GM23338 (cell line): Measurements from ENCODE around the gene FHIT. TPM values are rescaled to one million over a fixed set of nuclear protein-coding genes. Genes with fewer than 3 reads are reported as not detected.

Experiments
- ATAC-seq: fragments of 200-7000 bp; cut with Tn5 transposase; 3 replicates; pipeline ENCODE4 v1.9.1; 2020
- DNase-seq: peaks from one replicate; pipeline ENCODE4 v3.0.0-alpha.2; 2015; ENCODE audit warnings: low spot score
- H2AFZ ChIP-seq: fragments of 200-600 bp; sonication (generic); 2 replicates; pipeline ENCODE4 v1.8.0; 2016; ENCODE audit warnings: antibody characterized with exemption, mild to moderate bottlenecking, moderate library complexity
- H3F3A ChIP-seq: fragments of 200-600 bp; sonication (generic); replicated peaks from 2 replicates; pipeline ENCODE4 v1.8.0; 2017; ENCODE audit warnings: antibody characterized with exemption, mixed run types, low read depth
- H3K27ac ChIP-seq: fragments of 200-600 bp; sonication (generic); 2 replicates; pipeline ENCODE4 v1.6.1; 2016; ENCODE audit warnings: low read depth
- H3K27me3 ChIP-seq: fragments of 200-600 bp; sonication (generic); 2 replicates; pipeline ENCODE4 v1.8.0; 2016; ENCODE audit warnings: mild to moderate bottlenecking, mixed run types, moderate library complexity; ENCODE audit not compliant: insufficient read depth
- H3K36me3 ChIP-seq: fragments of 200-600 bp; sonication (generic); 2 replicates; pipeline ENCODE4 v1.8.0; 2016; ENCODE audit warnings: mild to moderate bottlenecking; ENCODE audit not compliant: insufficient read depth
- H3K4me1 ChIP-seq: fragments of 200-600 bp; sonication (generic); 2 replicates; pipeline ENCODE4 v1.8.0; 2016; ENCODE audit warnings: mild to moderate bottlenecking, moderate library complexity; ENCODE audit not compliant: insufficient read depth
- H3K4me2 ChIP-seq: fragments of 200-600 bp; sonication (generic); 2 replicates; pipeline ENCODE4 v1.7.1; 2017; ENCODE audit warnings: mixed run types
- H3K4me3 ChIP-seq: fragments of 200-600 bp; sonication (generic); 2 replicates; pipeline ENCODE4 v1.6.1; 2016; ENCODE audit warnings: mixed run types
- H3K79me2 ChIP-seq: fragments of 200-600 bp; sonication (generic); replicated peaks from 2 replicates; pipeline ENCODE4 v1.8.0; 2017; ENCODE audit warnings: mild to moderate bottlenecking; ENCODE audit not compliant: insufficient read depth
- H3K9me2 ChIP-seq: fragments of 200-600 bp; sonication (generic); 2 replicates; pipeline ENCODE4 v1.8.0; 2017; ENCODE audit not compliant: insufficient read depth
- H4K20me1 ChIP-seq: fragments of 200-600 bp; sonication (generic); replicated peaks from 2 replicates; pipeline ENCODE4 v1.8.0; 2017; ENCODE audit warnings: mild to moderate bottlenecking; ENCODE audit not compliant: insufficient read depth
- H3K27ac Mint-ChIP-seq: 2 replicates; pipeline ENCODE4 v1.8.0; 2020; ENCODE audit warnings: inconsistent platforms, mild to moderate bottlenecking, moderate library complexity, mixed read lengths
- H3K27me3 Mint-ChIP-seq: 3 replicates; pipeline ENCODE4 v1.8.0; 2022; ENCODE audit warnings: low read depth, mild to moderate bottlenecking, moderate library complexity, mixed read lengths, inconsistent platforms; ENCODE audit not compliant: insufficient read depth, poor library complexity
- H3K36me3 Mint-ChIP-seq: 3 replicates; pipeline ENCODE4 v1.8.0; 2021; ENCODE audit warnings: low read depth, mild to moderate bottlenecking, inconsistent platforms, moderate library complexity, mixed read lengths
- H3K4me1 Mint-ChIP-seq: 3 replicates; pipeline ENCODE4 v1.8.0; 2020; ENCODE audit warnings: mild to moderate bottlenecking, inconsistent platforms, mixed read lengths
- H3K4me3 Mint-ChIP-seq: 3 replicates; pipeline ENCODE4 v1.8.0; 2021; ENCODE audit warnings: moderate library complexity, mild to moderate bottlenecking, inconsistent platforms, mixed read lengths
- H3K9me3 Mint-ChIP-seq: 3 replicates; pipeline ENCODE4 v1.8.0; 2020; ENCODE audit warnings: moderate library complexity, mild to moderate bottlenecking, inconsistent platforms, mixed read lengths
- CTCF ChIP-seq, 2 experiments: fragments of 200-600 bp in 1 of 2; sonication (generic) in 1 of 2; conservative IDR thresholded peaks; 2 replicates each; pipeline versions ENCODE4 v1.5.1 to v1.6.1; 2016 to 2017; ENCODE audit warnings: antibody characterized with exemption in 2 of 2, low read depth in 2 of 2, mild to moderate bottlenecking in 2 of 2, moderate library complexity in 1 of 2
- EZH2 ChIP-seq: fragments of 200-600 bp; sonication (generic); IDR thresholded peaks from one replicate; pipeline ENCODE4 v1.8.0; 2017; ENCODE audit warnings: antibody characterized with exemption, mild to moderate bottlenecking, low read depth; ENCODE audit not compliant: unreplicated experiment
- JUNB ChIP-seq: IDR thresholded peaks from one replicate; pipeline ENCODE4 v1.6.1; 2016; ENCODE audit warnings: antibody characterized with exemption; ENCODE audit not compliant: unreplicated experiment
- NANOG ChIP-seq: IDR thresholded peaks from 2 replicates; pipeline ENCODE4 v1.6.1; 2016; ENCODE audit warnings: antibody characterized with exemption, borderline replicate concordance
- POLR2AphosphoS5 ChIP-seq: IDR thresholded peaks from 2 replicates; pipeline ENCODE4 v1.6.1; 2016; ENCODE audit warnings: antibody characterized with exemption, low read depth
- REST ChIP-seq: IDR thresholded peaks from one replicate; pipeline ENCODE4 v1.6.1; 2018; ENCODE audit warnings: antibody characterized with exemption; ENCODE audit not compliant: unreplicated experiment
- STAT1 ChIP-seq: IDR thresholded peaks from one replicate; pipeline ENCODE4 v1.6.1; 2016; ENCODE audit warnings: antibody characterized with exemption; ENCODE audit not compliant: unreplicated experiment
- ZNF331 ChIP-seq: fragments of 250-450 bp; sonication (Bioruptor Pico); IDR thresholded peaks from 2 replicates; pipeline ENCODE4 v1.5.0; 2020; ENCODE audit warnings: low read depth, mild to moderate bottlenecking, moderate library complexity
- polyA plus RNA-seq: library from polyadenylated mRNA; unstranded; fragments of >200 nt; fragmentation: Nextera tagmentation; extraction: Ambion mirVana; gene quantifications from 2 replicates; pipeline ENCODE4 v1.2.1, GENCODE V29; 2016
- total RNA-seq: library from RNA; depleted of rRNA; stranded (reverse); fragments of >200 nt; shearing (Covaris generic); gene quantifications from 2 replicates; pipeline ENCODE4 v1.2.3, GENCODE V29; 2014
- TF ChIP-seq, protein P1 (sequence below): fragments of 250-450 bp; sonication (Bioruptor Pico); IDR thresholded peaks from 2 replicates; pipeline ENCODE4 v1.5.0; 2020; ENCODE audit warnings: mild to moderate bottlenecking, moderate library complexity

The FHIT gene
- total and polyA plus RNA-seq, 2 experiments from 2014 or later, result 3.0 to 8.3 TPM

DNA sequence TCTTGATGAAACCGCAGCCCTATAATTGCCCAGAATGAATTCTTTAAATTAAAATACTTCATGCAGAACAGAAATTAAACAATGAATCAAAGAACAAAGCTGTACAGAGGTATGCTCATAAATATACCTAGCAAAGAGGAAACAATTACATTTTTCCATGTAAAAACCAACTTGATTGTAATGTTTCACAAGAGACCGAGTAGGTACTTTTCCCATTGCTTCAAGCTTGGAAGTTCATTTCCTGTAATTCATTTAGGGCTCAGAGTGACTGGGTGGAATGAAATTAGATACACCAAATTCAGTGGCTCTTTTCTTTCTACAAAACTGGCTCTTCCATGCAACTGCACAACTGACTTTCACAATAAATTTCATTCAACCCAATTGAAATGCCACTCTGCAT is 51.4 kb downstream of the FHIT start:
- DNase-seq, result no peak
- H3K36me3 Mint-ChIP-seq, result peaks cover 7% of the 10 kb centered on the region; the same call in 2 of the 3 replicates
- peaks cover 4% of the 10 kb centered on the region for H3K9me3 Mint-ChIP-seq
- H3K4me1 Mint-ChIP-seq, result peaks cover 5% of the 10 kb centered on the region; the same call in 2 of the 3 replicates
- Histone ChIP-seq H2AFZ (no peak overlapping the region), H3F3A (no peaks in the 10 kb centered on the region), H3K79me2 (no peaks in the 10 kb centered on the region), H3K9me2 (no peaks in the 10 kb centered on the region), H3K27me3 (no peaks in the 10 kb centered on the region), H3K27ac (no peak overlapping the region), H3K36me3 (no peaks in the 10 kb centered on the region), H3K4me3 (no peak overlapping the region), H4K20me1 (no peaks in the 10 kb centered on the region), H3K4me1 (peaks cover 6% of the 10 kb centered on the region; the same call in 1 of the 2 replicates), H3K4me2 (no peak overlapping the region)
- H3K27me3 Mint-ChIP-seq, result peaks cover 3% of the 10 kb centered on the region
- TF ChIP-seq ZNF331 (CRISPR knock-in tag), result no peak
- no peak overlapping the region for H3K4me3 Mint-ChIP-seq
- H3K27ac Mint-ChIP-seq, result no peak overlapping the region
- ATAC-seq, result no peak

DNA sequence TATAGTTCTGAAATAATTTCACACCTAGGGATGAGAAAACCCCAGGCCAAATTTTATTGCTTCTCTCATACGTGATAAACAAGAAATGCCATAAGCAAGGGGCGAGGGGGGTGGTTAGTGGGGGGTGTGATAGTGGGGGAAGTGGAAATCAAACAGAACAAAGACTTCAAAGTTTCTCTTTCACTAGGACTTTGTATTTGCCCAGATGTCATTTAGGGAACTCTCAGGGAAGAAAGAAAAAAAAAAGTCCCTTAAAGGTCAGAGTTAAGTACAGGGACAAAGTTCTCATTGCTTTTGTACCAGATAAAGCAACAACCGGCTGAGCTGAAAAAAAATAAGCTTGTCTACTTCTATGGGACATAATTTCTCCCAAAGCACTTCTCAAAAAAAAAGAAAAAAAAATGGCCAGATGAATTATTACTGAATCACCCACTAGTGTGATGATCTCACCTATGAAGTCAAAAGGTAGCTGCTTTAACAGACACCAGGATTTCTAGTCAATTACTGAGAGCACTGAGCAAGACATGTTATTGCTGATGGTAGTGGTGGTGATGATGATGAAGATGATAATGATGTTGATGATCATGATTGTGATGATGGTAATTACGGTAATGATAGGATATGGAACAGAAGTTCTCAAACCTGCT is 56.2 kb downstream of the FHIT start:
- ATAC-seq (no peak), DNase-seq (no peak)
- no peak overlapping the region for H3K4me3 Mint-ChIP-seq
- no peaks in the 10 kb centered on the region for H3K9me2 ChIP-seq
- no peak overlapping the region for H2AFZ ChIP-seq
- H3F3A ChIP-seq, result no peaks in the 10 kb centered on the region
- H4K20me1 ChIP-seq, result no peaks in the 10 kb centered on the region
- no peaks in the 10 kb centered on the region for H3K36me3 ChIP-seq
- no peak overlapping the region for H3K4me2 ChIP-seq
- H3K36me3 Mint-ChIP-seq, result no peaks in the 10 kb centered on the region; the same call in 1 of the 3 replicates
- H3K4me1 ChIP-seq, result peaks cover 38% of the 10 kb centered on the region
- H3K27me3 Mint-ChIP-seq, result peaks cover 2% of the 10 kb centered on the region
- no peak overlapping the region for H3K27ac ChIP-seq
- no peaks in the 10 kb centered on the region for H3K79me2 ChIP-seq
- H3K9me3 Mint-ChIP-seq, result no peaks in the 10 kb centered on the region
- H3K4me3 ChIP-seq, result no peak overlapping the region
- H3K4me1 Mint-ChIP-seq, result peaks cover 28% of the 10 kb centered on the region
- H3K27ac Mint-ChIP-seq, result peak overlapping the region; percentile 41; the same call in 1 of the 2 replicates
- no peaks in the 10 kb centered on the region for H3K27me3 ChIP-seq
- no peak for TF ChIP-seq CTCF (conservative IDR thresholded peaks at IDR 0.05; ENCODE audit: low read depth in 2 of 2)
- TF ChIP-seq REST, result no peak
- no peak for TF ChIP-seq EZH2
- TF ChIP-seq, protein P1, sequence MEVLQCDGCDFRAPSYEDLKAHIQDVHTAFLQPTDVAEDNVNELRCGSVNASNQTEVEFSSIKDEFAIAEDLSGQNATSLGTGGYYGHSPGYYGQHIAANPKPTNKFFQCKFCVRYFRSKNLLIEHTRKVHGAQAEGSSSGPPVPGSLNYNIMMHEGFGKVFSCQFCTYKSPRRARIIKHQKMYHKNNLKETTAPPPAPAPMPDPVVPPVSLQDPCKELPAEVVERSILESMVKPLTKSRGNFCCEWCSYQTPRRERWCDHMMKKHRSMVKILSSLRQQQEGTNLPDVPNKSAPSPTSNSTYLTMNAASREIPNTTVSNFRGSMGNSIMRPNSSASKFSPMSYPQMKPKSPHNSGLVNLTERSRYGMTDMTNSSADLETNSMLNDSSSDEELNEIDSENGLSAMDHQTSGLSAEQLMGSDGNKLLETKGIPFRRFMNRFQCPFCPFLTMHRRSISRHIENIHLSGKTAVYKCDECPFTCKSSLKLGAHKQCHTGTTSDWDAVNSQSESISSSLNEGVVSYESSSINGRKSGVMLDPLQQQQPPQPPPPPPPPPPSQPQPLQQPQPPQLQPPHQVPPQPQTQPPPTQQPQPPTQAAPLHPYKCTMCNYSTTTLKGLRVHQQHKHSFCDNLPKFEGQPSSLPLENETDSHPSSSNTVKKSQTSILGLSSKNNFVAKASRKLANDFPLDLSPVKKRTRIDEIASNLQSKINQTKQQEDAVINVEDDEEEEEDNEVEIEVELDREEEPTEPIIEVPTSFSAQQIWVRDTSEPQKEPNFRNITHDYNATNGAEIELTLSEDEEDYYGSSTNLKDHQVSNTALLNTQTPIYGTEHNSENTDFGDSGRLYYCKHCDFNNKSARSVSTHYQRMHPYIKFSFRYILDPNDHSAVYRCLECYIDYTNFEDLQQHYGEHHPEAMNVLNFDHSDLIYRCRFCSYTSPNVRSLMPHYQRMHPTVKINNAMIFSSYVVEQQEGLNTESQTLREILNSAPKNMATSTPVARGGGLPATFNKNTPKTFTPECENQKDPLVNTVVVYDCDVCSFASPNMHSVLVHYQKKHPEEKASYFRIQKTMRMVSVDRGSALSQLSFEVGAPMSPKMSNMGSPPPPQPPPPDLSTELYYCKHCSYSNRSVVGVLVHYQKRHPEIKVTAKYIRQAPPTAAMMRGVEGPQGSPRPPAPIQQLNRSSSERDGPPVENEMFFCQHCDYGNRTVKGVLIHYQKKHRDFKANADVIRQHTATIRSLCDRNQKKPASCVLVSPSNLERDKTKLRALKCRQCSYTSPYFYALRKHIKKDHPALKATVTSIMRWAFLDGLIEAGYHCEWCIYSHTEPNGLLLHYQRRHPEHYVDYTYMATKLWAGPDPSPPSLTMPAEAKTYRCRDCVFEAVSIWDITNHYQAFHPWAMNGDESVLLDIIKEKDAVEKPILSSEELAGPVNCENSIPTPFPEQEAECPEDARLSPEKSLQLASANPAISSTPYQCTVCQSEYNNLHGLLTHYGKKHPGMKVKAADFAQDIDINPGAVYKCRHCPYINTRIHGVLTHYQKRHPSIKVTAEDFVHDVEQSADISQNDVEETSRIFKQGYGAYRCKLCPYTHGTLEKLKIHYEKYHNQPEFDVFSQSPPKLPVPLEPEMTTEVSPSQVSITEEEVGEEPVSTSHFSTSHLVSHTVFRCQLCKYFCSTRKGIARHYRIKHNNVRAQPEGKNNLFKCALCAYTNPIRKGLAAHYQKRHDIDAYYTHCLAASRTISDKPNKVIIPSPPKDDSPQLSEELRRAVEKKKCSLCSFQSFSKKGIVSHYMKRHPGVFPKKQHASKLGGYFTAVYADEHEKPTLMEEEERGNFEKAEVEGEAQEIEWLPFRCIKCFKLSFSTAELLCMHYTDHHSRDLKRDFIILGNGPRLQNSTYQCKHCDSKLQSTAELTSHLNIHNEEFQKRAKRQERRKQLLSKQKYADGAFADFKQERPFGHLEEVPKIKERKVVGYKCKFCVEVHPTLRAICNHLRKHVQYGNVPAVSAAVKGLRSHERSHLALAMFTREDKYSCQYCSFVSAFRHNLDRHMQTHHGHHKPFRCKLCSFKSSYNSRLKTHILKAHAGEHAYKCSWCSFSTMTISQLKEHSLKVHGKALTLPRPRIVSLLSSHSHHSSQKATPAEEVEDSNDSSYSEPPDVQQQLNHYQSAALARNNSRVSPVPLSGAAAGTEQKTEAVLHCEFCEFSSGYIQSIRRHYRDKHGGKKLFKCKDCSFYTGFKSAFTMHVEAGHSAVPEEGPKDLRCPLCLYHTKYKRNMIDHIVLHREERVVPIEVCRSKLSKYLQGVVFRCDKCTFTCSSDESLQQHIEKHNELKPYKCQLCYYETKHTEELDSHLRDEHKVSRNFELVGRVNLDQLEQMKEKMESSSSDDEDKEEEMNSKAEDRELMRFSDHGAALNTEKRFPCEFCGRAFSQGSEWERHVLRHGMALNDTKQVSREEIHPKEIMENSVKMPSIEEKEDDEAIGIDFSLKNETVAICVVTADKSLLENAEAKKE (CRISPR knock-in tag), result no peak
- no peak for TF ChIP-seq JUNB
- no peak for TF ChIP-seq STAT1
- TF ChIP-seq NANOG, result no peak
- no peak for TF ChIP-seq POLR2AphosphoS5
